Erythroblast (primary cell): ENCODE data around the gene BEX1.
"Not testable (repeated sequence)": the region's sequence is repeated elsewhere in the genome, so short reads cannot be mapped to it uniquely, and the experiment has no call there.

Source experiments
- GATA1 ChIP-seq: IDR thresholded peaks from 2 replicates; pipeline ENCODE4 v1.6.1; 2011; ENCODE audit warnings: low read depth, mild to moderate bottlenecking, control low read depth, low read length, moderate library complexity
- POLR2A ChIP-seq: IDR thresholded peaks from 2 replicates; pipeline ENCODE4 v1.6.1; 2011; ENCODE audit warnings: mild to moderate bottlenecking, low read length

DNA sequence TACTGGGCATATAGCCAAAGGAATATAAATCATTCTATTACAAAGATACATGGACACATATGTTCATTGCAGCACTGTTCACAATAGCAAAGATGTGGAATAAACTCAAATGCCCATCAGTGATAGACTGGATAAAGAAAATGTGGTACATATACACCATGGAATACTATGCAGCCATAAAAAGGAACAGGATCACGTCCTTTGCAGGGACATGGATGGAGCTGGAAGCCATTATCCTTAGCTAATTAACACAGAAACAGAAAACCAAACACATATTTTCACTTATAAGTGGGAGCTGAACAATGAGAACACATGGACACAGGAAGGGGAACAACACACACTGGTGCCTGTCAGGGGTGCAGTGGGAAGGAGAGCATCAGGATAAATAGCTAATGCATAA lies 30.6 kb downstream of the BEX1 start:
- TF ChIP-seq POLR2A, GATA1: not testable (repeated sequence)
